SK-N-SH (cell line): Measurements from ENCODE around the gene CDC16. TPM values are rescaled to one million over a fixed set of nuclear protein-coding genes. Genes with fewer than 3 reads are reported as not detected.
A peak's percentile ranks its signal among the peaks of the same experiment; 100 is the strongest.

Experiments
- CTCF ChIA-PET: fragments of 300-600, 350-600 bp; formaldehyde crosslinking; extraction: SDS; loops from one replicate; lab custom pipeline; 2021; lab: Yijun Ruan, JAX
- POLR2A ChIA-PET: fragments of 350-600 bp; sonication (Branson Sonifier 250); formaldehyde crosslinking; extraction: SDS; loops from one replicate; lab custom pipeline; 2020; ENCODE audit warnings: antibody characterized with exemption, inconsistent platforms; lab: Yijun Ruan, JAX
- DNase-seq: peaks from one replicate; pipeline ENCODE4 v3.0.0; 2012
- H2AFZ ChIP-seq: fragments of 200-600 bp; sonication (generic); 2 replicates; pipeline ENCODE4 v1.8.1; 2016; ENCODE audit warnings: antibody characterized with exemption, mild to moderate bottlenecking, low read depth
- H3F3A ChIP-seq: fragments of 200-600 bp; sonication (generic); replicated peaks from 2 replicates; pipeline ENCODE3; 2016; ENCODE audit warnings: antibody characterized with exemption, mild to moderate bottlenecking; ENCODE audit not compliant: insufficient read depth
- H3K27ac ChIP-seq, 2 experiments: fragments of 200-500 bp in 1 of 2; fragments of 200-600 bp in 1 of 2; sonication (Bioruptor generic) in 1 of 2; sonication (generic), shearing (Covaris generic) in 1 of 2; 2 replicates each; pipeline versions ENCODE4 v1.5.1 to v1.6.1; 2014 to 2016; ENCODE audit warnings: low read depth in 2 of 2, inconsistent platforms in 1 of 2, low read length in 1 of 2, mild to moderate bottlenecking in 1 of 2, mixed read lengths in 1 of 2
- H3K27me3 ChIP-seq: fragments of 200-600 bp; sonication (generic), shearing (Covaris generic); 2 replicates; pipeline ENCODE4 v1.6.1; 2016; ENCODE audit warnings: mixed run types; ENCODE audit not compliant: insufficient read depth
- H3K36me3 ChIP-seq, 2 experiments: fragments of 200-500 bp in 1 of 2; fragments of 200-600 bp in 1 of 2; sonication (Bioruptor generic) in 1 of 2; sonication (generic) in 1 of 2; replicated peaks in 1 of 2; 2 replicates each; pipeline versions ENCODE3 to v1.5.1; 2014 to 2016; ENCODE audit warnings: low read length in 1 of 2, mild to moderate bottlenecking in 1 of 2; ENCODE audit not compliant: insufficient read depth in 2 of 2, control insufficient read depth in 1 of 2
- H3K4me1 ChIP-seq, 2 experiments: fragments of 200-500 bp in 1 of 2; fragments of 200-600 bp in 1 of 2; sonication (Bioruptor generic) in 1 of 2; sonication (generic), shearing (Covaris generic) in 1 of 2; 2 replicates each; pipeline versions ENCODE4 v1.5.1 to v1.6.1; 2014 to 2016; ENCODE audit warnings: low read depth in 1 of 2, low read length in 1 of 2, mixed run types in 1 of 2; ENCODE audit not compliant: insufficient read depth in 2 of 2, control insufficient read depth in 1 of 2
- H3K4me2 ChIP-seq: fragments of 200-600 bp; sonication (generic), shearing (Covaris generic); 2 replicates; pipeline ENCODE4 v1.6.1; 2017; ENCODE audit warnings: mixed run types
- H3K4me3 ChIP-seq, 2 experiments: fragments of 200-500 bp in 1 of 2; fragments of 200-600 bp in 1 of 2; sonication (Bioruptor generic) in 1 of 2; sonication (generic), shearing (Covaris generic) in 1 of 2; 2 replicates each; pipeline versions ENCODE4 v1.5.1 to v1.8.1; 2014 to 2016; ENCODE audit warnings: low read depth in 2 of 2, inconsistent platforms in 1 of 2, low read length in 1 of 2, mild to moderate bottlenecking in 1 of 2, mixed read lengths in 1 of 2, moderate library complexity in 1 of 2
- H3K79me2 ChIP-seq: fragments of 200-600 bp; sonication (generic); 2 replicates; pipeline ENCODE4 v1.8.1; 2017; ENCODE audit warnings: mild to moderate bottlenecking; ENCODE audit not compliant: insufficient read depth
- H3K9ac ChIP-seq: fragments of 200-600 bp; sonication (generic); 2 replicates; pipeline ENCODE4 v1.6.1; 2017; ENCODE audit warnings: mixed run types
- H3K9me2 ChIP-seq: fragments of 200-600 bp; sonication (generic); 2 replicates; pipeline ENCODE4 v1.6.1; 2017; ENCODE audit warnings: mixed run types
- H3K9me3 ChIP-seq: fragments of 200-600 bp; sonication (generic); 2 replicates; pipeline ENCODE4 v1.6.1; 2017; ENCODE audit warnings: mixed run types, mild to moderate bottlenecking, moderate library complexity
- H4K20me1 ChIP-seq: fragments of 200-600 bp; sonication (generic); 2 replicates; pipeline ENCODE4 v1.6.1; 2017; ENCODE audit warnings: mild to moderate bottlenecking, mixed run types; ENCODE audit not compliant: insufficient read depth
- CHD2 ChIP-seq: fragments of 150-350 bp; IDR thresholded peaks from 2 replicates; pipeline ENCODE4 v1.6.1; 2018; ENCODE audit warnings: low read length; ENCODE audit not compliant: partially characterized antibody
- ELF1 ChIP-seq: IDR thresholded peaks from 2 replicates; pipeline ENCODE4 v1.4.0; 2012
- EP300 ChIP-seq, 2 experiments: IDR thresholded peaks; 2 replicates each; pipeline versions ENCODE4 v1.4.0 to v1.6.1; 2012; ENCODE audit warnings: borderline replicate concordance in 1 of 2, low read depth in 1 of 2, low read length in 1 of 2
- EZH2phosphoT487 ChIP-seq: fragments of 200-600 bp; sonication (generic); IDR thresholded peaks from 2 replicates; pipeline ENCODE4 v1.6.1; 2017; ENCODE audit warnings: low read depth, mixed run types, mild to moderate bottlenecking, antibody characterized with exemption, moderate library complexity, borderline replicate concordance
- FOSL2 ChIP-seq: IDR thresholded peaks from 2 replicates; pipeline ENCODE4 v1.4.0; 2012; ENCODE audit warnings: low read depth, mild to moderate bottlenecking, moderate library complexity, borderline replicate concordance
- FOXM1 ChIP-seq: IDR thresholded peaks from 2 replicates; pipeline ENCODE4 v1.4.0; 2012; ENCODE audit warnings: low read depth, mild to moderate bottlenecking
- GABPA ChIP-seq: IDR thresholded peaks from 2 replicates; pipeline ENCODE4 v1.4.0; 2012; ENCODE audit warnings: low read depth, mild to moderate bottlenecking
- JUND ChIP-seq: IDR thresholded peaks from 2 replicates; pipeline ENCODE4 v1.4.0; 2012
- MEF2A ChIP-seq: IDR thresholded peaks from 2 replicates; pipeline ENCODE4 v1.4.0; 2012; ENCODE audit warnings: low read depth, borderline replicate concordance
- MXI1 ChIP-seq: IDR thresholded peaks from 2 replicates; pipeline ENCODE4 v1.6.1; 2012; ENCODE audit warnings: mild to moderate bottlenecking, low read depth, low read length, improper control_type of control experiment
- NFIC ChIP-seq: IDR thresholded peaks from 2 replicates; pipeline ENCODE4 v1.4.0; 2012; ENCODE audit warnings: borderline replicate concordance
- NRF1 ChIP-seq: IDR thresholded peaks from 2 replicates; pipeline ENCODE4 v1.6.1; 2012; ENCODE audit warnings: low read depth, mild to moderate bottlenecking, low read length
- POLR2AphosphoS5 ChIP-seq: IDR thresholded peaks from 2 replicates; pipeline ENCODE4 v1.6.1; 2012; ENCODE audit warnings: low read depth, low read length
- RAD21 ChIP-seq: IDR thresholded peaks from 2 replicates; pipeline ENCODE4 v1.6.1; 2012; ENCODE audit warnings: mild to moderate bottlenecking, low read length
- RCOR1 ChIP-seq: fragments of 150-350 bp; IDR thresholded peaks from 2 replicates; pipeline ENCODE4 v1.6.1; 2017; ENCODE audit warnings: antibody characterized with exemption, low read length
- RFX5 ChIP-seq: IDR thresholded peaks from 2 replicates; pipeline ENCODE4 v1.6.1; 2012; ENCODE audit warnings: mild to moderate bottlenecking, improper control_type of control experiment, low read length
- RXRA ChIP-seq: IDR thresholded peaks from 2 replicates; pipeline ENCODE4 v1.4.0; 2012; ENCODE audit warnings: low read depth, mild to moderate bottlenecking, borderline replicate concordance
- SIN3A ChIP-seq: IDR thresholded peaks from 2 replicates; pipeline ENCODE4 v1.6.1; 2012; ENCODE audit warnings: low read depth, mild to moderate bottlenecking, low read length, moderate library complexity, borderline replicate concordance
- SMC3 ChIP-seq: IDR thresholded peaks from 2 replicates; pipeline ENCODE4 v1.6.1; 2012; ENCODE audit warnings: low read depth, low read length, improper control_type of control experiment
- TAF1 ChIP-seq: IDR thresholded peaks from 2 replicates; pipeline ENCODE4 v1.6.1; 2012; ENCODE audit warnings: low read depth, mild to moderate bottlenecking, low read length, moderate library complexity, borderline replicate concordance
- WGBS: methylation state at CpG from one replicate; pipeline ENCODE4 v1.1.6; 2017; ENCODE audit warnings: low lambda C conversion rate; 5-methylcytosine and 5-hydroxymethylcytosine counted together
- polyA plus RNA-seq, 3 experiments: library from polyadenylated mRNA; depleted of rRNA; stranded (reverse); fragments of >200 nt; gene quantifications; 2 replicates each; pipeline ENCODE4 v1.2.3, GENCODE V29; 2012
- TF ChIP-seq, protein P1 (sequence below): IDR thresholded peaks from 2 replicates; pipeline ENCODE4 v1.4.0; 2012; ENCODE audit warnings: low read depth, borderline replicate concordance

CDC16 gene
- polyA plus RNA-seq, 1 of the 3 experiments (the other 2 are of a cell fraction): 56.9 TPM

- TF ChIP-seq NFIC (no peak), TAF1 (no peak), RAD21 (peak; percentile 100), EP300 (IDR thresholded peaks at IDR 0.05; ENCODE audit: borderline replicate concordance in 1 of 2, low read depth in 1 of 2, low read length in 1 of 2) (peak in 1 of 2 experiments; percentile 47; a peak in 2 of 4 replicates), JUND (no peak), NRF1 (no peak), RXRA (no peak), GABPA (no peak), EZH2phosphoT487 (no peak), RFX5 (no peak), FOSL2 (no peak), RCOR1 (peak; percentile 43; the same call in 1 of the 2 replicates), POLR2AphosphoS5 (no peak)
- TF ChIP-seq, protein P1, sequence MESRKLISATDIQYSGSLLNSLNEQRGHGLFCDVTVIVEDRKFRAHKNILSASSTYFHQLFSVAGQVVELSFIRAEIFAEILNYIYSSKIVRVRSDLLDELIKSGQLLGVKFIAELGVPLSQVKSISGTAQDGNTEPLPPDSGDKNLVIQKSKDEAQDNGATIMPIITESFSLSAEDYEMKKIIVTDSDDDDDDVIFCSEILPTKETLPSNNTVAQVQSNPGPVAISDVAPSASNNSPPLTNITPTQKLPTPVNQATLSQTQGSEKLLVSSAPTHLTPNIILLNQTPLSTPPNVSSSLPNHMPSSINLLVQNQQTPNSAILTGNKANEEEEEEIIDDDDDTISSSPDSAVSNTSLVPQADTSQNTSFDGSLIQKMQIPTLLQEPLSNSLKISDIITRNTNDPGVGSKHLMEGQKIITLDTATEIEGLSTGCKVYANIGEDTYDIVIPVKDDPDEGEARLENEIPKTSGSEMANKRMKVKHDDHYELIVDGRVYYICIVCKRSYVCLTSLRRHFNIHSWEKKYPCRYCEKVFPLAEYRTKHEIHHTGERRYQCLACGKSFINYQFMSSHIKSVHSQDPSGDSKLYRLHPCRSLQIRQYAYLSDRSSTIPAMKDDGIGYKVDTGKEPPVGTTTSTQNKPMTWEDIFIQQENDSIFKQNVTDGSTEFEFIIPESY: no peak
Measured at GRCh38 chr13:114226699-114227323, 7.9 kb upstream of the CDC16 start (continued).

GRCh38 chr13:114227528-114227927 is 7.2 kb upstream of the CDC16 start:
- Histone ChIP-seq H2AFZ (no peak overlapping the region), H3K27me3 (no peaks in the 10 kb centered on the region; the same call in 1 of the 2 replicates), H4K20me1 (no peaks in the 10 kb centered on the region), H3K4me1 (peaks cover 0 to 15% of the 10 kb centered on the region in 2 experiments; a peak in 1 of 4 replicates), H3K9me3 (no peaks in the 10 kb centered on the region), H3K4me3 (no peak overlapping the region), H3K79me2 (no peaks in the 10 kb centered on the region), H3F3A (peaks cover 5% of the 10 kb centered on the region), H3K27ac (no peak overlapping the region), H3K4me2 (no peak overlapping the region), H3K36me3 (no peaks in the 10 kb centered on the region), H3K9me2 (no peaks in the 10 kb centered on the region), H3K9ac (no peak overlapping the region)
- WGBS: 52% methylated on average over 2 of the region's 2 CpGs
- POLR2A ChIA-PET: no interaction called here
- TF ChIP-seq MEF2A (no peak), ELF1 (no peak), MXI1 (no peak), CHD2 (no peak), SIN3A (no peak), SMC3 (no peak), RAD21 (no peak), RXRA (no peak), FOSL2 (no peak), FOXM1 (no peak)
- TF ChIP-seq, protein P1: no peak
- CTCF ChIA-PET: interaction anchor here (0.6 to 3.1 kb wide), 15 partner anchors 9 to 491 kb away, joined by 3 to 13 read pairs (median 3); no protein-coding TSS in a partner anchor
- no peak for DNase-seq
